GM13977 (cell line): ENCODE measurements around the gene CAB39L.

Experiments
- DNase-seq: peaks from one replicate; pipeline ENCODE4 v3.0.0; 2012; ENCODE audit warnings: low spot score
- in situ Hi-C: fragments of 300-500 bp; cut with MboI; formaldehyde crosslinking; loops from one replicate; pipeline ENCODE4 v1.12.0; 2022; ENCODE audit warnings: low sequenced_read_pairs, low pct_unique_long_range_greater_than_20kb, mixed read lengths, inconsistent platforms; ENCODE audit not compliant: unreplicated experiment
- TF ChIP-seq, protein P1 (sequence below): IDR thresholded peaks from 2 replicates; pipeline ENCODE4 v1.5.1; 2012; ENCODE audit warnings: mild to moderate bottlenecking, control low read depth; ENCODE audit not compliant: insufficient read depth; ENCODE audit errors: extremely low read depth, missing control alignments

The CAB39L gene

DNA sequence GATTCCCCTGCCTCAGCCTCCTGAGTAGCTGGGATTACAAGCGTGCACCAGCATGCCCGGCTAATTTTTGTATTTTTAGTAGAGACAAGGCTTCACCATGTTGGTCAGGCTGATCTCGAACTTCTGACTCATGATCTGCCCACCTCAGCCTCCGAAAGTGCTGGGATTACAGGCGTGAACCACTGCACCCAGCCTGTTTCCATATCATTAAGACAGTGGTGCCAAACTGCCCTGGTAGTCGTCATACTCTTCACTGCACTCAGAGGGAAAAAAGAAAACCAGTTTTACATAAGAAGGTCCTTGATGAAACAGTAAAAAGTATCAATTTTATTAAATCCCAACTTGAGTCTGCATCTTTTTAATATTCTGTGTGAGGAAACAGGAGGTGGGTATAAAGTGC is 181.2 kb downstream of the CAB39L start:
- no peak for DNase-seq
- in situ Hi-C loops = no loop called here
- TF ChIP-seq, protein P1, sequence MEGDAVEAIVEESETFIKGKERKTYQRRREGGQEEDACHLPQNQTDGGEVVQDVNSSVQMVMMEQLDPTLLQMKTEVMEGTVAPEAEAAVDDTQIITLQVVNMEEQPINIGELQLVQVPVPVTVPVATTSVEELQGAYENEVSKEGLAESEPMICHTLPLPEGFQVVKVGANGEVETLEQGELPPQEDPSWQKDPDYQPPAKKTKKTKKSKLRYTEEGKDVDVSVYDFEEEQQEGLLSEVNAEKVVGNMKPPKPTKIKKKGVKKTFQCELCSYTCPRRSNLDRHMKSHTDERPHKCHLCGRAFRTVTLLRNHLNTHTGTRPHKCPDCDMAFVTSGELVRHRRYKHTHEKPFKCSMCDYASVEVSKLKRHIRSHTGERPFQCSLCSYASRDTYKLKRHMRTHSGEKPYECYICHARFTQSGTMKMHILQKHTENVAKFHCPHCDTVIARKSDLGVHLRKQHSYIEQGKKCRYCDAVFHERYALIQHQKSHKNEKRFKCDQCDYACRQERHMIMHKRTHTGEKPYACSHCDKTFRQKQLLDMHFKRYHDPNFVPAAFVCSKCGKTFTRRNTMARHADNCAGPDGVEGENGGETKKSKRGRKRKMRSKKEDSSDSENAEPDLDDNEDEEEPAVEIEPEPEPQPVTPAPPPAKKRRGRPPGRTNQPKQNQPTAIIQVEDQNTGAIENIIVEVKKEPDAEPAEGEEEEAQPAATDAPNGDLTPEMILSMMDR = no peak

GRCh38 chr13:49259586-49259985 is 184.3 kb downstream of the CAB39L start:
- in situ Hi-C loops = no loop called here
- no peak for DNase-seq
- TF ChIP-seq, protein P1 = no peak
